HL-60 (cell line): ENCODE results near the gene LYPD8.
"Not testable (repeated sequence)": the region's sequence is repeated elsewhere in the genome, so short reads cannot be mapped to it uniquely, and the experiment has no call there.

Experiments
- DNase-seq, 2 experiments: peaks; one replicate each; pipeline ENCODE4 v3.0.0-alpha.2; 2010 to 2020; ENCODE audit warnings: low read depth in 1 of 2, low spot score in 1 of 2
- H3K27ac ChIP-seq: fragments of 250-450 bp; sonication (Bioruptor Pico); replicated peaks from 2 replicates; pipeline ENCODE4 v1.5.1; 2020; ENCODE audit warnings: mild to moderate bottlenecking, moderate library complexity
- H3K27me3 ChIP-seq: fragments of 250-450 bp; sonication (Bioruptor Pico); 2 replicates; pipeline ENCODE4 v1.5.1; 2021; ENCODE audit warnings: mild to moderate bottlenecking, moderate library complexity; ENCODE audit not compliant: insufficient read depth, poor library complexity, severe bottlenecking
- H3K4me3 ChIP-seq: replicated peaks from 2 replicates; pipeline ENCODE4 v1.5.1; 2011; ENCODE audit warnings: mild to moderate bottlenecking, control low read depth, low read length; ENCODE audit not compliant: insufficient read depth
- CTCF ChIP-seq: IDR thresholded peaks from one replicate; pipeline ENCODE4 v1.5.1; 2011; ENCODE audit warnings: low read length, control low read depth, inconsistent platforms; ENCODE audit not compliant: insufficient read depth
- GABPA ChIP-seq: IDR thresholded peaks from 2 replicates; pipeline ENCODE4 v1.6.1; 2012; ENCODE audit warnings: low read depth
- POLR2AphosphoS5 ChIP-seq: IDR thresholded peaks from 2 replicates; pipeline ENCODE4 v1.6.1; 2012; ENCODE audit warnings: low read depth
- REST ChIP-seq: IDR thresholded peaks from 2 replicates; pipeline ENCODE4 v1.6.1; 2012; ENCODE audit warnings: low read depth; ENCODE audit not compliant: insufficient replicate concordance
- SPI1 ChIP-seq: IDR thresholded peaks from 2 replicates; pipeline ENCODE4 v1.6.1; 2012; ENCODE audit warnings: low read depth, mild to moderate bottlenecking, borderline replicate concordance

Gene LYPD8

GRCh38 chr1:248800459-248800858 is 44.9 kb upstream of the LYPD8 start:
- DNase-seq, result no peak
- TF ChIP-seq CTCF (no peak), REST (no peak), POLR2AphosphoS5 (no peak), SPI1 (no peak), GABPA (no peak)
- Histone ChIP-seq H3K4me3 (no peak overlapping the region), H3K27ac (no peak overlapping the region), H3K27me3 (no peaks in the 10 kb centered on the region)

GRCh38 chr1:248798791-248799190 is 43.2 kb upstream of the LYPD8 start:
- DNase-seq, result no peak
- no peak overlapping the region; the same call in 1 of the 2 replicates for H3K27ac ChIP-seq
- TF ChIP-seq CTCF (no peak), POLR2AphosphoS5 (no peak), REST (no peak), GABPA (no peak), SPI1 (no peak)
- no peaks in the 10 kb centered on the region for H3K27me3 ChIP-seq
- no peak overlapping the region for H3K4me3 ChIP-seq

GRCh38 chr1:248794663-248795062 is 39.1 kb upstream of the LYPD8 start:
- DNase-seq, H3K27me3 ChIP-seq, H3K27ac ChIP-seq, H3K4me3 ChIP-seq: not testable (repeated sequence)

GRCh38 chr1:248793592-248793991 is 38.0 kb upstream of the LYPD8 start:
- no peak overlapping the region for H3K27ac ChIP-seq
- no peak overlapping the region for H3K4me3 ChIP-seq
- no peaks in the 10 kb centered on the region for H3K27me3 ChIP-seq
- TF ChIP-seq REST, result no peak
- no peak for TF ChIP-seq SPI1
- no peak for TF ChIP-seq GABPA
- no peak for TF ChIP-seq CTCF
- TF ChIP-seq POLR2AphosphoS5, result no peak
- DNase-seq, result no peak
